SW480 (cell line): ENCODE results near the gene AP1M1.
A peak's percentile ranks its signal among the peaks of the same experiment; 100 is the strongest.

Experiments
- DNase-seq: peaks from one replicate; pipeline ENCODE4 v3.0.0-alpha.2; 2016; ENCODE audit warnings: low spot score

AP1M1 gene

DNA sequence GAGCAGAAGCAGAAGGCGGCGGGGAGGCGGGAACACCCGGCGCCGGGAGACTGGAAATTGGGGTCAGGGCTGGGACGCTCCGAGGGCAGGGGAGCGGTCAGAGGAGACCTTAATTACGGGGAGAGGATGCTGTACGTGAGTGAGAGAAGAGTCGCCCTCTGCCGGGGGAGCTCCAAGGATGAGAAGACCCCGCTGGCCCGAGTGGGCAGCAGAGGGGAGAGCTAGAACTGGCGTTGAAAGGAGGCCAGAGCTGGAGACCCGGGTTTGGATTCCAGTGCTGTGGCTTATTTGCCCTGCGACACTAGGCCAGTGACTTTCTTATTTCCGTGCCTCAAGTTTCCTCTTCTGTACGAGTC, 12.0 kb upstream of the AP1M1 start:
- DNase-seq = peak; percentile 50

DNA sequence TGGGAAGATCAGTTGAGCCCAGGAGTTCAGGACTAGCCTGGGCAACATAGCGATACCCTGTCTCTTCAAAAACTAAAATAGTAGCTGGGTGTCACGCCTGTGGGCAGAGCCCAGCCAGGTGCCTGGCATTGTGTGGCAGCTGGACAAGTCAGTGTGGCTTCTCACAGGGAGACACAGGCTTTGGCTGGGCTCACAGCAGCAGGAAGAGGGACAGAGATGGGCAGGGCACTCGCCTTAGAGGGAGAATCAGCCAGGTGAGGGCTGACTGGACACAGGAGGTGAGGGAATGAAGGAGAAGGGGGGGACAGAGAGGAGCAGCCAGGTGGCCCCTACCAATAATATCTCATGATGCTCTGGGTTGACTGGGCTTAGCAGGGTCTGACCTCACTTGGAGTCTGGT, 9.2 kb upstream of the AP1M1 start:
- DNase-seq = no peak

DNA sequence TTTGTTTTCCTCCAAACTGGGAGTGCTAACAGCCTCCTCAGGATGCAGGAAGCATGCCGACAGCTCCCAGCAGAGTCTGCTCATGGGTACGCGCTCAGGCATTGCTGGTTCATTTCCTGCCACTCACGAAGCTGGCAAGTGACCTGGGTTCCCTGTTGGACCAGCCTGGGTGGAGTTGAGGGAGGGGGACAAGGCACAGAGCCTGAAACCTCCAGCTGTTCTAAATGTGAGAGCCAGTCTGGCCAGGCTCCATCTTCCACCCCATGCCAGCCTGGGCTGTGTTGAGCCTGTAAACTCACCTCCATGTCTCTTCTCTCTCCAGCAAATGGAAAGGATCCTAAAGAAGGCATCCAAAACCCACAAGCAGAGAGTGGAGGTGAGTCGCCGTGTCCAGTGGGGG, 7.5 kb upstream of the AP1M1 start:
- DNase-seq = no peak

DNA sequence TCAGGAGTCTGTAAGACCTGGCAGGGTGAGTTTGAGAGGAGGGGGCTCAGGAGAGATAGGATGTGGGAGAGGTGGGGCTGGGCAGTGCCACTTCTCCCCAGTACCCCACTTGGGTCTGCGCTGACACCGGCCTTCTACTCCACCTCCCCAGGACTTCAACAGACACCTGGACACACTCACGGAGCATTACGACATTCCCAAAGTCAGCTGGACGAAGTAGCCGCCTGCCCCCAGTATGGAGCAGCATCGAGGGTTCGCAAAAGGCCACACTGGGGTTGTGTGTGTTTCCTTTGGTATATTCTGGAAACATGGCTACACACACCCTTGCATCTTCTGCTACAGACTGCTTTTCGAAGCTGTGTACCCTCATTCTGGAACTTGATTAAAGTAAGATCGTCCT, 7.0 kb upstream of the AP1M1 start:
- no peak for DNase-seq

GRCh38 chr19:16191216-16191908, 6.3 kb upstream of the AP1M1 start:
- DNase-seq = no peak

DNA sequence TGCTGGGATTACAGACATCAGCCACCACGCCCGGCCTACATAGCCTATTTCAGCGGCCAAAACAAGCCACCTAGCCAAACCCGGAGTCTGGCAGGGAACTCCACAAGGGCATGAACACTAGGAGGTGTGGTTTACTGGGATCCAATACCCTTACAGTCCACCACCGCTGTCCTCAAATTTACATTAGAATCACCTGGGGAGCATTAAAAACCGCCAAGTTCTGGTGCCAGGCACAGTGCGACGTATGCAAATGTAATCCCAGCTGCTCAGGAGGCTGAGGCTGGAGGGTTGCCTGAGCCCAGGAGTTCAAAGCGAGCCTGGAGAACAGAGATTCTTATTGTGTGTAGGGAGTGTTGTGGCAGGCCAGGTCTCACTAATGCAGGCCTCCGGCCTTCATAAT, 4.2 kb upstream of the AP1M1 start:
- no peak for DNase-seq

- no peak for DNase-seq
Observed at GRCh38 chr19:16197188-16197621, 506 bp upstream of the AP1M1 start.

GRCh38 chr19:16198370-16198651, 600 bp downstream of the AP1M1 start:
- DNase-seq = no peak

- no peak for DNase-seq
Observed at GRCh38 chr19:16199275-16199932, 1.7 kb downstream of the AP1M1 start.

DNA sequence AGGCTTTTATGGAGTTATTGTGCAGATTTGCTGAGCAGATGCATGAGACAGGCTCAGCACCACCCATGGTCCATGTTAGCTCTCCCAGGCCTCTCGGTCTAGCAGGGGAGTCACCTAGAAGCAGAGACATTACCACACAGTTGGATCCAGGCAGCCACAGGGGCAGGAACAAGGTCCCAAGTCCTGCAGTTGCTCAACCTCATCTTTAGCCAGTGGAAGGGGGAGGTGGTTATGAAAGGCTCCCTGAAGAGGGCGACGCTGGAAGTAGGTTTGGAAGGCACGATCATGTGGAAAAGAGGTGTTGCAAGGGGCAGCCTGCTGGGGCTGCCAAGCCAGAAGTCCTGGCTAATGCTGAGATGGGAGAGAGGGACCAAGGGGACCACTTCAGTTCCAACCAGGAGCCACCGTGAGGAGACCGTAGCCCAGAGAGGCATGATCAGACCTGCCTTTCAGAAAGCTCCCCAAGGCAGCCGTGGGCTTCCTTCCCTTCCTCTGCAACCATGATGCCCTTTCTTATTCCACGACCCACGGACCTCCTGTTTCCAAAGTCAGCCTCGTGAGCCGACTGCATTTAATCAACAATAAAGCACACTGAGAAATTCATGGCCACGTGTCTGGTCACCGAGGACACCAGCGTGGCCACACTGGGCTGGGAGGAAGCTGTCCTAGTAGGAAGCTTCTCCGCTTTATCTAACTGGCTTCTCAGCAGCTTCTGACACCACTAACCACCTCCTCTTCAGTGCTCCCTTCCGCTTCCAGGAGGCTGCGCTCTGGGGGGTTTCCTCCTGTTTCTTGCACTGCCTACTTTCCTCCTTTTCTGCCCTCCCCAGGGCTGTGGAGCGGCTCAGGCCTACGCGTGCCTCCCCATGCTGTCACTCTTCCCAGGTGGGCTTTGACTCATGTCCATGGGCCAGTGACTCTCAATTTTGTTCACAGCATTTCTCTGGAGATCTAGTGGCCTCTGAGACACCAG, 2.6 kb downstream of the AP1M1 start:
- no peak for DNase-seq

- no peak for DNase-seq
Observed at GRCh38 chr19:16201011-16201391, 3.3 kb downstream of the AP1M1 start.

DNA sequence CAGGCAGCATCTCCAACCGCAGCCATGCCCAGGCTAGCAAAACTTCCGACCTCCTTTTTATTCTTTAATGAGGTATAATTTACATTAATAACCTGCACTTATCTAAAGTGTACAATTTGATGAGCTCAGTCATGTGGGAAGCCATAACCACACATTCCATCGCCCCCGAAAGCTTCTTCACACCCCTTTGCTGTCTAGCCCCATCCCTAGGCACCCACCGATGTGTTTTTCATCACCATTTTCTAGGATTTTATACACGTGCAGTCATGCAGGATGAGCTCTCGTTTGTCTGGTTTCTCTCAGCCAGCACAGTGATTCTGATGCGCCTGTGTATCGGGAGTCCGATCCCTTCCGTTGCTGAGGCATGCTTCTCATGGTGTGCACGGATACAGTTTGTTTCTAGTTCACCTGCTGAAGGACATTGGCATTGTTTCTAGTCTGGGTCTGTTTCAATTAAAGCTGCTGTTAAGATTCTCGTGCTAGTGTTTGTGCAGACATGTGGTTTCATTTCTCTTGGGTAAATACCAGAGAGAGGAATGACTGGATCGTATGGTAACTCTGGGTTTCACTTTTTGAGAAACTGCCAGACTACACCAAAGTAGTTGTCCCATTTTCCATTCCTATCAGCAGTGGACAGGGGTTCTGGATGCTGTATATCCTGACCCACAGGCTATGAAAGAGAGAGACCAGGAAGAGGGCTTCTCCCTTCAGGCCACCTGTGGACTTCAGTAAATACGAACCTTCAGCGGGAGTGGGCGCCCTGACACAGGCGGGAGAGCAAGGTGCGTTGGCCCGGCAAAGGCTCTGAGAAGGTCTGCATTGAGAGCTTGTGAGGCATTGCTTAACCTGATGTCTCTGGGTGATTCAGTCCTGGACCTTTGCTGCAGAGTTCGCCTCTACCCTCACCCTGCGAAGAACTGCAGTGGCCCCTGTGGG, 4.9 kb downstream of the AP1M1 start:
- no peak for DNase-seq

DNA sequence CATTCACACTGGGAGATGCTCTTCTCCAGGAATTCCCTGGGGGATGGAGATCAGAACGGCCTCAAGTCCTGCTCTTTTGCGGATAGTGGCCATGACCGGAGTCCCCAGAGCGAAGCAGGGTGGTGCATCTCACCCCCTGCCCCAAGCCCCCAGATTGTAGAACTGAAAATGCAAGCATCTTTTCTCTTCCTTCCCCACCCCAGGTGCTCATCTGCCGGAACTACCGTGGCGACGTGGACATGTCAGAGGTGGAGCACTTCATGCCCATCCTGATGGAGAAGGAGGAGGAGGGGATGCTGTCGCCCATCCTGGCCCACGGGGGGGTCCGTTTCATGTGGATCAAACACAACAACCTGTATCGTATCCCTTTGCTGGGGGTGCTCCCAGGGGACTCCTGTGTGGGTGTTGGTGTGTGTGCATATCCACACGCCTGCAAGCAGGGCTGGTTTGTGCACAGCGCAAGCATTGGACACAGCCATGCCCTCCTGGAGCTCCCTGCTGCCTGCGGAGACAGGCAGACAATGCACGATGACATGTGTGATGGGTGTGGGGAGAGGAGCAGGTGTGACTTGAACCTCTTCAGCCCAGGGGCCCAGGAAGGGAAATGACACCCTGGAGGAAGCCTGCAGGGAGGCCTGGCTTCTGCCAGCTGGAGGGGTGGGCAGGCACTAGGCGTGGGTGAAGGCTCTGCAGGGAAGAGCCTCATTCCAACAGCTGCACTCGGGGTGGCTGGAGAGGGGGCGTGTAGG, 5.7 kb downstream of the AP1M1 start:
- no peak for DNase-seq

DNA sequence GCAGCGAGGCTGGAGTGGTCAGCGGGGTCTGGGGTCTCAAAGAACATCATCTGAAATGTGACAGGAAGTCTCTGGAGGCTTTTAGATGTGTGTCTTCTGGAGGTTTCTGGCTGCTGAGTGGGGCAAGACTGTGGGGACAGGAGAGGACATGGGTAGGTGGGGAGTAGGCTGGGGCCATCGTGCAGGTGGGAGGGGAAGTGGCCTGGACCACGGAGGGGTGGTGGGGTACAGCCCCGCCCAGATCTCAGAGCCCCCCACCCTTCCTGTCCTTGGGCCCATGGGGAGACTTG, 6.2 kb downstream of the AP1M1 start:
- no peak for DNase-seq

DNA sequence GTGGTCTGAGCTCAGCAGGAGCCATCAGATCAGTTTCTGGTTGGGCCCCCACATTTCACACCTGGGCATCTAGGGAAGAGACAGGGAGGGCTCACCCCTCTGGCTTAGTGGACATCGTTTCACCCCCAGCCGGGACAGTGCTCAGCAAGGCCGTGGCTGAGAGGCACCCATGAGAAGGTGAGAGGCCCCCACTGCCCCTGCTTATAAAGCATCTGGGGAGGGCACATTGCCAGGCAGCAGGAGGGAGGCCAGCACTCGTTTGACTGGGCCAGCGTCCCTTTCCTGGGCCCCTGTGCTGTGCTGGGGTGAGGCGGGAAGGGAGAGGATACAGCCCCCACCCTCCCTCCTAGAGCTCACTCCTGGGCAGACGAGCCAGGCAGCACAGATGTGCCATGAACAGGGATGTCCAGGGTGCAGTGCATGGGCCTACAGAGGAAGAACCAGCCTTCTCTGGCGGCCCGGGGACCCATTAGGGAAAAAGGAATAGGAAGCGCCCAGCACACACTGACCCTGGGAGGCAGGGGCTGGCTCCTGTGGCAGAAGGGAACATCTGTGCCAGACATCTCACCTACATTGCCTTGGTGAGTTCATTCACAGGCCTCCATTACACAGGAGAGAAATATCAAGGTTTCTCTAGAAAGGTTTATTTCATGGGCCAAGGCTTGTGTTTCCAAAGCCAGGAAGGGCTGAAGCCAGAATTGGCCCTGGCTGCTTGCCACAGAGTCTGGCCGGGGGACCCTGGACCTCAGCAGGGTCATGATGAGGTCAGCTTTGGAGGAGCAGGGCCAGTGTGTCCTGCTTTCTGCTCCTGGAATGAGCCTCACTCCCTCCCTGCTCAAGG, 7.7 kb downstream of the AP1M1 start:
- DNase-seq = no peak

GRCh38 chr19:16206046-16206605, 8.4 kb downstream of the AP1M1 start:
- no peak for DNase-seq

- DNase-seq = no peak
Observed at GRCh38 chr19:16206637-16207036, 8.9 kb downstream of the AP1M1 start.

DNA sequence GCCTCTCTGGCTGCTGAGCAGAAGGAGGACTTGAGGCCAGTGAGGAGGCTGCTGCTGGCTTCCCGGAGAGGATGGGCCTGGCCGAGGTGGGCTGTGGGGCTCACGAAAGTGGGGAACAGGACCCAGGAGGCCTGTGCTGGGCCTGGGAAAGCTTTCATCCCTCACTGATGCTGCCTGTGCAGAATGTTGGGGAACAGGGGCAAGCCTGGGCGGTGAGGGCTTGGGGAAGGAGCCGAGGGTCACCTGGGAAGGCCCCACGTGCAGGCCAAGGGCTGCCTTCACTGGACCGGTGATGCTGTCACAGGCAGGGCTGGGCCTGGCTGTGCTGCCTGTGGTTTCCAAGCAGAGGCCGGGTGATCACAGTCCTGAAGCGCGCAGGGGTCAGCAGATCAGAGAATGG, 9.4 kb downstream of the AP1M1 start:
- no peak for DNase-seq

DNA sequence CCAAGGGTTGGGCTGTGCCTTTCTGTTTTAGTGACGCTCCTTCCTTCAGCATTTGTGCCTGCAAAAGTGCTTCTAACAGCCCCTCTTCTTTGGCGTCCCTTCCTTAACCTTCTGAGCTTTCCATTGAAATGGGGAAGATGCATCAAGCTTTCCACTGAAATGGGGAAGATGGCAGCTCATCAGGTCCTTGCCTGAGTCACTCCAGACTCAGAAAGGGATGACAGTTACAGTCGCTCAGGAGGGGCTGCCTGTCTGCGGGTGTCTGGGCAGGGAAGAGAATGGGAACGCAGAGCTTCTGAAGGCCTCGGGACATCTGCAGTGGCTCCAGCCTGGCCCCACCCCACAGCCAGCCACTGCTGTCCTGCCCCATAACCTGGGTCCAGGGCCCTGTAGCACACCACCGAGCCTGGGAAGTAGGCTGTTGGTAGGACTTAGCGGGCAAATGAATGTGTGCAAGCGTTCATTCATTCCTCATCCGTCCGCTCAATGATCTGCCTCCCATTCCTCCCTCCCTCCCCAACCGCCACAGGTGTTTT, 9.8 kb downstream of the AP1M1 start:
- DNase-seq = no peak
